DOHH2 (cell line): ENCODE measurements around the gene OLIG3.

Experiments
- EZH2phosphoT487 ChIP-seq: fragments of 200-600 bp; sonication (generic); IDR thresholded peaks from 2 replicates; pipeline ENCODE4 v1.6.1; 2017; ENCODE audit warnings: borderline replicate concordance, mild to moderate bottlenecking, antibody characterized with exemption, low read length, moderate library complexity, mixed read lengths
- TF ChIP-seq, protein P1 (sequence below): fragments of 200-600 bp; sonication (generic); IDR thresholded peaks from one replicate; pipeline ENCODE4 v1.5.1; 2014; ENCODE audit warnings: antibody characterized with exemption, mild to moderate bottlenecking, low read depth, low read length; ENCODE audit not compliant: poor library complexity, severe bottlenecking

DNA sequence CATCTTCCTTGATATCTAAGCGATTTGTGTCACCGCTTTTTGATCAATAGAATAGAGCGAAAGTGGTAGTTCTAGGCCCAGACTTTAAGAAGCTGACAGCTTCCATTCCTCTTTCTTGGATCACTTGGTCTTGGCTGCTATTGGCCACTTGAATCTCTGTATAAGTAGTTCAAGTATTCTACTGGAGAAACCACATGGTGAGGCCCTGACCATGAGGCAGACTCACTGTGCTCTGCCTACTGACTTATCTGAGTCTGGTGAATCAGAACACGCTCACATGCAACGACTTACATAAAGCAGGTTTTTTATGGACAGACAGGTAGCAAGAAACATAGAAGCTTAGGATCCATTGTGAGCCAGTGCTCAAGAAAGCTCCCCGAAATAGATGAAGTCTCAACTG, 27.0 kb downstream of the OLIG3 start:
- TF ChIP-seq, protein P1, sequence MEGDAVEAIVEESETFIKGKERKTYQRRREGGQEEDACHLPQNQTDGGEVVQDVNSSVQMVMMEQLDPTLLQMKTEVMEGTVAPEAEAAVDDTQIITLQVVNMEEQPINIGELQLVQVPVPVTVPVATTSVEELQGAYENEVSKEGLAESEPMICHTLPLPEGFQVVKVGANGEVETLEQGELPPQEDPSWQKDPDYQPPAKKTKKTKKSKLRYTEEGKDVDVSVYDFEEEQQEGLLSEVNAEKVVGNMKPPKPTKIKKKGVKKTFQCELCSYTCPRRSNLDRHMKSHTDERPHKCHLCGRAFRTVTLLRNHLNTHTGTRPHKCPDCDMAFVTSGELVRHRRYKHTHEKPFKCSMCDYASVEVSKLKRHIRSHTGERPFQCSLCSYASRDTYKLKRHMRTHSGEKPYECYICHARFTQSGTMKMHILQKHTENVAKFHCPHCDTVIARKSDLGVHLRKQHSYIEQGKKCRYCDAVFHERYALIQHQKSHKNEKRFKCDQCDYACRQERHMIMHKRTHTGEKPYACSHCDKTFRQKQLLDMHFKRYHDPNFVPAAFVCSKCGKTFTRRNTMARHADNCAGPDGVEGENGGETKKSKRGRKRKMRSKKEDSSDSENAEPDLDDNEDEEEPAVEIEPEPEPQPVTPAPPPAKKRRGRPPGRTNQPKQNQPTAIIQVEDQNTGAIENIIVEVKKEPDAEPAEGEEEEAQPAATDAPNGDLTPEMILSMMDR = no peak
- no peak for TF ChIP-seq EZH2phosphoT487
